GM12878 (cell line): ENCODE data around the gene TP53I11. TPM values are rescaled to one million over a fixed set of nuclear protein-coding genes. Genes with fewer than 3 reads are reported as not detected.

Source experiments
- ATAC-seq: fragments of 200-7000 bp; cut with Tn5 transposase; 3 replicates; pipeline ENCODE4 v1.9.1; 2020; ENCODE audit warnings: mild to moderate bottlenecking, moderate library complexity
- BruUV-seq: library from RNA; stranded (reverse); fragments of 400-500 nt; replicated peaks from 2 replicates; lab custom pipeline; 2021; lab: Mats Ljungman, UMichigan
- CTCF ChIA-PET: fragments of 300-600 bp; sonication (Branson Sonifier 250); formaldehyde crosslinking; extraction: SDS; loops from one replicate; lab custom pipeline; 2021; ENCODE audit warnings: inconsistent platforms; lab: Yijun Ruan, JAX
- POLR2A ChIA-PET: fragments of 350-600 bp; formaldehyde crosslinking; extraction: SDS; loops from one replicate; lab custom pipeline; 2021; ENCODE audit warnings: inconsistent platforms; lab: Charles Lee
- RAD21 ChIA-PET: fragments of 300-600 bp; sonication (Branson Sonifier 250); formaldehyde crosslinking; loops from one replicate; lab custom pipeline; 2023; ENCODE audit warnings: antibody characterized with exemption; ENCODE audit not compliant: unreplicated experiment; lab: Charles Lee
- SMC1A ChIA-PET: fragments of 300-600 bp; sonication (Branson Sonifier 250); formaldehyde crosslinking; loops from one replicate; lab custom pipeline; 2023; ENCODE audit not compliant: unreplicated experiment, uncharacterized antibody; lab: Charles Lee
- DNase-seq: peaks from one replicate; pipeline ENCODE4 v3.0.0-alpha.2; 2011; ENCODE audit warnings: low read depth, low spot score
- FAIRE-seq: peaks from 3 replicates; lab custom pipeline; 2011; peaks lifted over from hg19 to GRCh38; lab: Jason Lieb, UNC
- H2AFZ ChIP-seq: 2 replicates; pipeline ENCODE4 v1.6.0; 2011; ENCODE audit warnings: low read depth, low read length, control low read depth; ENCODE audit not compliant: control insufficient read depth
- H3K27ac ChIP-seq: 2 replicates; pipeline ENCODE4 v1.5.1; 2011; ENCODE audit warnings: control low read depth; ENCODE audit not compliant: control insufficient read depth, insufficient read depth
- H3K27me3 ChIP-seq, 2 experiments: replicated peaks in 1 of 2; 2 replicates each; pipeline versions ENCODE4 v1.6.0 to v1.6.1; 2011; ENCODE audit warnings: low read length in 1 of 2; ENCODE audit not compliant: control insufficient read depth in 2 of 2, insufficient read depth in 2 of 2
- H3K36me3 ChIP-seq, 2 experiments: 2 replicates each; pipeline ENCODE4 v1.5.1; 2011; ENCODE audit warnings: low read length in 1 of 2; ENCODE audit not compliant: control insufficient read depth in 2 of 2, insufficient read depth in 2 of 2
- H3K4me1 ChIP-seq: 2 replicates; pipeline ENCODE4 v1.6.1; 2011; ENCODE audit warnings: mild to moderate bottlenecking, low read length, moderate library complexity, mixed read lengths; ENCODE audit not compliant: control insufficient read depth, insufficient read depth
- H3K4me2 ChIP-seq: 2 replicates; pipeline ENCODE4 v1.6.0; 2011; ENCODE audit warnings: control low read depth; ENCODE audit not compliant: control insufficient read depth, insufficient read depth
- H3K4me3 ChIP-seq: fragments of 200-600 bp; sonication (generic); 2 replicates; pipeline ENCODE4 v1.5.1; 2016
- H3K79me2 ChIP-seq: 2 replicates; pipeline ENCODE4 v1.6.0; 2011; ENCODE audit warnings: low read length; ENCODE audit not compliant: control insufficient read depth, insufficient read depth
- H3K9ac ChIP-seq: 2 replicates; pipeline ENCODE4 v1.8.0; 2011; ENCODE audit warnings: low read length, control low read depth, mixed read lengths; ENCODE audit not compliant: control insufficient read depth, insufficient read depth
- H3K9me3 ChIP-seq: replicated peaks from 3 replicates; pipeline ENCODE4 v1.5.1; 2011; ENCODE audit warnings: mild to moderate bottlenecking, low read length; ENCODE audit not compliant: control insufficient read depth, insufficient read depth
- H4K20me1 ChIP-seq: 2 replicates; pipeline ENCODE4 v1.6.0; 2011; ENCODE audit not compliant: control insufficient read depth, insufficient read depth
- ATF7 ChIP-seq: fragments of 450-650 bp; IDR thresholded peaks from 2 replicates; pipeline ENCODE4 v1.6.1; 2016; ENCODE audit warnings: low read depth, mild to moderate bottlenecking
- BCL11A ChIP-seq: IDR thresholded peaks from 2 replicates; pipeline ENCODE4 v1.6.1; 2011; ENCODE audit warnings: low read depth, low read length
- CTCF ChIP-seq, 3 experiments: IDR thresholded peaks in 2 of 3; conservative IDR thresholded peaks in 1 of 3; 2 replicates each; pipeline ENCODE4 v1.5.1; 2011; ENCODE audit warnings: low read depth in 3 of 3, low read length in 3 of 3, mild to moderate bottlenecking in 3 of 3, control low read depth in 2 of 3, moderate library complexity in 2 of 3, inconsistent platforms in 1 of 3, mixed read lengths in 1 of 3; ENCODE audit not compliant: control insufficient read depth in 2 of 3, insufficient read depth in 1 of 3; ENCODE audit errors: extremely low read depth in 1 of 3
- GATAD2B ChIP-seq: fragments of 450-650 bp; conservative IDR thresholded peaks from 2 replicates; pipeline ENCODE4 v1.6.1; 2017; ENCODE audit warnings: low read depth, mild to moderate bottlenecking, moderate library complexity
- MAX ChIP-seq: IDR thresholded peaks from 2 replicates; pipeline ENCODE4 v1.6.1; 2012; ENCODE audit warnings: low read depth, low read length, improper control_type of control experiment
- NFYB ChIP-seq: IDR thresholded peaks from 2 replicates; pipeline ENCODE4 v1.6.1; 2011; ENCODE audit warnings: low read depth, mild to moderate bottlenecking, low read length, improper control_type of control experiment, moderate library complexity; ENCODE audit not compliant: insufficient read depth
- YY1 ChIP-seq: IDR thresholded peaks from 2 replicates; pipeline ENCODE4 v1.6.1; 2011; ENCODE audit warnings: low read depth, mild to moderate bottlenecking, low read length
- ZBED1 ChIP-seq: IDR thresholded peaks from 2 replicates; pipeline ENCODE4 v1.6.1; 2016; ENCODE audit warnings: borderline replicate concordance
- WGBS: methylation state at CpG from one replicate; pipeline ENCODE4 v1.1.6; 2016; ENCODE audit warnings: low lambda C conversion rate; ENCODE audit not compliant: insufficient replicate concordance, insufficient coverage; ENCODE audit errors: missing lambda C conversion rate; 5-methylcytosine and 5-hydroxymethylcytosine counted together
- in situ Hi-C: fragments of 300-500 bp; cut with MboI; formaldehyde crosslinking; loops from 9 replicates; pipeline ENCODE4 v1.14.3; 2018; ENCODE audit warnings: mixed read lengths
- intact Hi-C: fragments of 100-400 bp; cut with micrococcal nuclease; formaldehyde crosslinking; loops from one replicate; pipeline ENCODE4 v1.14.2; 2022; ENCODE audit not compliant: unreplicated experiment
- polyA plus RNA-seq, 11 experiments: library from polyadenylated mRNA; depleted of rRNA in 4 of 11; unstranded in 6 of 11; stranded (reverse) in 5 of 11; fragments of >200 nt; fragmentation: Nextera tagmentation in 4 of 11; fragmentation: Illumina TruSeq in 1 of 11; extraction: Ambion mirVana in 4 of 11; extraction: Trizol in 1 of 11; gene quantifications; 1 replicate in 1 of 11; 2 replicates in 10 of 11; pipeline versions ENCODE4 v1.2.1 to v1.2.3, GENCODE V29; 2011 to 2016; ENCODE audit warnings: inconsistent platforms in 2 of 11, missing spikeins in 2 of 11, low read depth in 1 of 11
- total RNA-seq, 4 experiments: library from RNA; depleted of rRNA in 3 of 4; stranded (reverse); fragments of >200 nt in 3 of 4; fragmentation: Illumina TruSeq in 1 of 4; extraction: Trizol in 1 of 4; gene quantifications; 2 replicates each; pipeline versions ENCODE4 v1.2.1 to v1.2.3, GENCODE V29; 2013 to 2021
- TF ChIP-seq, protein P1 (sequence below): fragments of 450-650 bp; IDR thresholded peaks from 2 replicates; pipeline ENCODE4 v1.6.1; 2017; ENCODE audit warnings: mild to moderate bottlenecking, moderate library complexity
- TF ChIP-seq, protein P2 (sequence below): fragments of 150-350 bp; IDR thresholded peaks from 2 replicates; pipeline ENCODE4 v1.6.1; 2016; ENCODE audit warnings: low read depth, low read length

TP53I11 gene
- total and polyA plus RNA-seq, 10 of the 15 experiments (the other 5 are each of a cell fraction or from before 2014, with no cell fraction given), result 0.03 to 0.28 (median 0.17) TPM; not detected in 3

DNA sequence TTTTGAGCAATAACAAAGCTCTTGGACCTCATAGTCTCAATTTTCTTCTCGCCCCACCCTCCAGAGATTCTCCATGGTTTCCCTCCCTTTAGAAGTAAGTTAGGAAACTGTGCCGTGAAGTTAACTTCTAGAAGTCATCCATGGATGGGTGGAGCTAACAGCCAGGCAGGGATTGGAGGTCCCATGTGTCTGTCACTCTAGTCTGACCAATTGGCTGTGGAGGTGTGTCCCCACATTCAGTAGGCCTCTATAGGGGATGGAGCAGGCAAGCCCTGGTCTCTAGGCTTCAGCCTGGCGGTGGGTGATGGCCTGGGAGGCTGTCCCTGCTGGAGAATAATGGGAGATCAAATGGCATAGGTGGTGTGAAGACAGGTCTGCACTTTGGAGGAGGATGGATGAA is 50.7 kb downstream of the TP53I11 start (continued):
- TF ChIP-seq, protein P1, sequence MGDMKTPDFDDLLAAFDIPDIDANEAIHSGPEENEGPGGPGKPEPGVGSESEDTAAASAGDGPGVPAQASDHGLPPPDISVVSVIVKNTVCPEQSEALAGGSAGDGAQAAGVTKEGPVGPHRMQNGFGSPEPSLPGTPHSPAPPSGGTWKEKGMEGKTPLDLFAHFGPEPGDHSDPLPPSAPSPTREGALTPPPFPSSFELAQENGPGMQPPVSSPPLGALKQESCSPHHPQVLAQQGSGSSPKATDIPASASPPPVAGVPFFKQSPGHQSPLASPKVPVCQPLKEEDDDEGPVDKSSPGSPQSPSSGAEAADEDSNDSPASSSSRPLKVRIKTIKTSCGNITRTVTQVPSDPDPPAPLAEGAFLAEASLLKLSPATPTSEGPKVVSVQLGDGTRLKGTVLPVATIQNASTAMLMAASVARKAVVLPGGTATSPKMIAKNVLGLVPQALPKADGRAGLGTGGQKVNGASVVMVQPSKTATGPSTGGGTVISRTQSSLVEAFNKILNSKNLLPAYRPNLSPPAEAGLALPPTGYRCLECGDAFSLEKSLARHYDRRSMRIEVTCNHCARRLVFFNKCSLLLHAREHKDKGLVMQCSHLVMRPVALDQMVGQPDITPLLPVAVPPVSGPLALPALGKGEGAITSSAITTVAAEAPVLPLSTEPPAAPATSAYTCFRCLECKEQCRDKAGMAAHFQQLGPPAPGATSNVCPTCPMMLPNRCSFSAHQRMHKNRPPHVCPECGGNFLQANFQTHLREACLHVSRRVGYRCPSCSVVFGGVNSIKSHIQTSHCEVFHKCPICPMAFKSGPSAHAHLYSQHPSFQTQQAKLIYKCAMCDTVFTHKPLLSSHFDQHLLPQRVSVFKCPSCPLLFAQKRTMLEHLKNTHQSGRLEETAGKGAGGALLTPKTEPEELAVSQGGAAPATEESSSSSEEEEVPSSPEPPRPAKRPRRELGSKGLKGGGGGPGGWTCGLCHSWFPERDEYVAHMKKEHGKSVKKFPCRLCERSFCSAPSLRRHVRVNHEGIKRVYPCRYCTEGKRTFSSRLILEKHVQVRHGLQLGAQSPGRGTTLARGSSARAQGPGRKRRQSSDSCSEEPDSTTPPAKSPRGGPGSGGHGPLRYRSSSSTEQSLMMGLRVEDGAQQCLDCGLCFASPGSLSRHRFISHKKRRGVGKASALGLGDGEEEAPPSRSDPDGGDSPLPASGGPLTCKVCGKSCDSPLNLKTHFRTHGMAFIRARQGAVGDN, result no peak
- peak; percentile 65 for TF ChIP-seq NFYB

DNA sequence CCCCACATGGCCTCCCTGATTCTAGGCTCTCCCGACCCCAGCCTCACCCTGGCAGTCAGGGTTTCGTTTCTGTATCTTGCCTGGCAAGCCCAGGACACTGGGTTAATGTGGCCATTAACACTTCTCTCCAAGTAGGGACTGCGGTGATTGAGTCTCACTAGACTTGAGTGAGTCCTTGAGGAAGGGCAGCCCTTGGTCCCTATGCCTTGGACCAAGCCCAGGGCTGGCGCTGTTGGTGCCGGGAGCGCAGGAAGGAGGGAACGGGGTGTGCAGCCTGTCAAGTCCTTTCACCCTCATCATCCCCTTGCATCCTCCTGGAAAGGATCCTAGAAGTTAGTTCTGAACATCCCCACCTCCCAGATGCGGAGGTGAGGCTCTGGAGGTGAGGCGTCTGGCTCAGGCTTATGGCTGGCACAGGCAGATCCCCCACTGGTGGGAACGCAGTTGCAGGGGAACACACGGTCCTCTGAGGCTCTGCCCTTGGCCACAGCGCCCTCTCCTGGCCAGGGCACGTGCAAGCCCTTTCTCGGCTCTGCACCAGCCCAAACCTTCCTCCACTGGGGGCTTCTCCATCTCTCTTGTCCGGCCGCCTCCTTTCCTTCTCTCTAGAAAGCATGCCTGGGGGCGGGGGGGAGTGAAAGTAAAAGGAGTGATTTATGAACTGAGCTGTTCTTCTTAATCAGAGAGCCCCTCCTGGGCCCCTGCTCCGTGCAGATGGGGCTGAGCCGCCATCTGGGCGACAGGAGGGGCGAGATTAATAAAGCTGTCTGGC is 56.7 kb downstream of the TP53I11 start:
- SMC1A ChIA-PET, result interaction anchor here (0.9 to 1.7 kb wide), 4 partner anchors 32 to 335 kb away, joined by 3 to 7 read pairs (median 4); no protein-coding TSS in a partner anchor
- Histone ChIP-seq H3K79me2 (no peaks in the 10 kb centered on the region), H3K27me3 (no peaks in the 10 kb centered on the region; a peak in 2 of 4 replicates), H3K27ac (no peak overlapping the region), H3K4me2 (no peak overlapping the region), H3K4me3 (no peak overlapping the region), H2AFZ (no peak overlapping the region), H3K9ac (no peak overlapping the region), H3K36me3 (no peaks in the 10 kb centered on the region), H3K9me3 (no peaks in the 10 kb centered on the region; the same call in 2 of the 3 replicates), H4K20me1 (no peaks in the 10 kb centered on the region; the same call in 1 of the 2 replicates), H3K4me1 (no peaks in the 10 kb centered on the region)
- RAD21 ChIA-PET, result interaction anchor here (1.0 to 1.9 kb wide), 3 partner anchors 17 to 120 kb away, joined by 4 to 6 read pairs (median 4); no protein-coding TSS in a partner anchor
- in situ Hi-C loops (loop anchor here (5.0 kb wide), 2 partner anchors 167 to 262 kb away; partner anchors contain the start of gene TSPAN18), intact Hi-C loops (loop anchor here (1.0 to 5.0 kb wide), 4 partner anchors 117 to 337 kb away; partner anchors contain the start of gene TSPAN18)
- POLR2A ChIA-PET, result no interaction called here
- FAIRE-seq (no peak), ATAC-seq (peak; percentile 98), DNase-seq (no peak)
- WGBS, result 31% methylated on average over 21 of the region's 21 CpGs
- CTCF ChIA-PET, result interaction anchor here (0.7 to 1.9 kb wide), 13 partner anchors 8 to 337 kb away, joined by 3 to 5 read pairs (median 3); partner anchors contain the start of gene TSPAN18
- BruUV-seq, result no TSS peak
- 0 out of 2 replicates have a peak, but pooled peaks have one; percentile 58 for TF ChIP-seq YY1
- no peak for TF ChIP-seq BCL11A
- TF ChIP-seq CTCF (IDR thresholded peaks at IDR 0.05 in 2 of 3, conservative IDR thresholded peaks at IDR 0.05 in 1 of 3; ENCODE audit: control insufficient read depth in 2 of 3, extremely low read depth in 1 of 3, insufficient read depth in 1 of 3, low read depth in 3 of 3, low read length in 3 of 3), result peak; percentile 81 to 86 (median 83)
- no peak for TF ChIP-seq MAX
- TF ChIP-seq ATF7, result no peak
- TF ChIP-seq, protein P2, sequence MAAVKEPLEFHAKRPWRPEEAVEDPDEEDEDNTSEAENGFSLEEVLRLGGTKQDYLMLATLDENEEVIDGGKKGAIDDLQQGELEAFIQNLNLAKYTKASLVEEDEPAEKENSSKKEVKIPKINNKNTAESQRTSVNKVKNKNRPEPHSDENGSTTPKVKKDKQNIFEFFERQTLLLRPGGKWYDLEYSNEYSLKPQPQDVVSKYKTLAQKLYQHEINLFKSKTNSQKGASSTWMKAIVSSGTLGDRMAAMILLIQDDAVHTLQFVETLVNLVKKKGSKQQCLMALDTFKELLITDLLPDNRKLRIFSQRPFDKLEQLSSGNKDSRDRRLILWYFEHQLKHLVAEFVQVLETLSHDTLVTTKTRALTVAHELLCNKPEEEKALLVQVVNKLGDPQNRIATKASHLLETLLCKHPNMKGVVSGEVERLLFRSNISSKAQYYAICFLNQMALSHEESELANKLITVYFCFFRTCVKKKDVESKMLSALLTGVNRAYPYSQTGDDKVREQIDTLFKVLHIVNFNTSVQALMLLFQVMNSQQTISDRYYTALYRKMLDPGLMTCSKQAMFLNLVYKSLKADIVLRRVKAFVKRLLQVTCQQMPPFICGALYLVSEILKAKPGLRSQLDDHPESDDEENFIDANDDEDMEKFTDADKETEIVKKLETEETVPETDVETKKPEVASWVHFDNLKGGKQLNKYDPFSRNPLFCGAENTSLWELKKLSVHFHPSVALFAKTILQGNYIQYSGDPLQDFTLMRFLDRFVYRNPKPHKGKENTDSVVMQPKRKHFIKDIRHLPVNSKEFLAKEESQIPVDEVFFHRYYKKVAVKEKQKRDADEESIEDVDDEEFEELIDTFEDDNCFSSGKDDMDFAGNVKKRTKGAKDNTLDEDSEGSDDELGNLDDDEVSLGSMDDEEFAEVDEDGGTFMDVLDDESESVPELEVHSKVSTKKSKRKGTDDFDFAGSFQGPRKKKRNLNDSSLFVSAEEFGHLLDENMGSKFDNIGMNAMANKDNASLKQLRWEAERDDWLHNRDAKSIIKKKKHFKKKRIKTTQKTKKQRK, result no peak
- no peak for TF ChIP-seq ZBED1
- TF ChIP-seq GATAD2B, result no peak
